ENCODE measurements around the gene SREBF2. TPM values are rescaled to one million over a fixed set of nuclear protein-coding genes. Genes with fewer than 3 reads are reported as not detected.
A peak's percentile ranks its signal among the peaks of the same experiment; 100 is the strongest.

The SREBF2 gene
- total RNA-seq, 2 experiments from 2014 or later: 167 to 312 TPM

- Histone ChIP-seq H3K9me2 (ENCODE audit: insufficient read depth, low read length) (no peaks in the 10 kb centered on the region), H3K9me3 (ENCODE audit: low read length) (no peaks in the 10 kb centered on the region), H2AFZ (ENCODE audit: low read length) (no peak overlapping the region), H3K4me3 (ENCODE audit: low read depth, low read length, poor library complexity, severe bottlenecking) (no peak overlapping the region), H3K79me2 (ENCODE audit: insufficient read depth, low read depth, low read length) (peaks cover 24% of the 10 kb centered on the region), H3K4me2 (ENCODE audit: low read length) (no peak overlapping the region), H4K20me1 (ENCODE audit: insufficient read depth, low read length) (no peaks in the 10 kb centered on the region), H3K36me3 (ENCODE audit: insufficient read depth, low read length) (peaks cover 98% of the 10 kb centered on the region), H3K27ac (ENCODE audit: low read depth, low read length, poor library complexity, severe bottlenecking) (no peak overlapping the region), H3K4me1 (ENCODE audit: insufficient read depth, low read length, poor library complexity, severe bottlenecking) (no peaks in the 10 kb centered on the region)
- DNase-seq (ENCODE audit: low spot score): no peak
- TF ChIP-seq EZH2phosphoT487 (IDR thresholded peaks at IDR 0.05; ENCODE audit: borderline replicate concordance, low read depth, low read length): no peak
- TF ChIP-seq, protein P1, sequence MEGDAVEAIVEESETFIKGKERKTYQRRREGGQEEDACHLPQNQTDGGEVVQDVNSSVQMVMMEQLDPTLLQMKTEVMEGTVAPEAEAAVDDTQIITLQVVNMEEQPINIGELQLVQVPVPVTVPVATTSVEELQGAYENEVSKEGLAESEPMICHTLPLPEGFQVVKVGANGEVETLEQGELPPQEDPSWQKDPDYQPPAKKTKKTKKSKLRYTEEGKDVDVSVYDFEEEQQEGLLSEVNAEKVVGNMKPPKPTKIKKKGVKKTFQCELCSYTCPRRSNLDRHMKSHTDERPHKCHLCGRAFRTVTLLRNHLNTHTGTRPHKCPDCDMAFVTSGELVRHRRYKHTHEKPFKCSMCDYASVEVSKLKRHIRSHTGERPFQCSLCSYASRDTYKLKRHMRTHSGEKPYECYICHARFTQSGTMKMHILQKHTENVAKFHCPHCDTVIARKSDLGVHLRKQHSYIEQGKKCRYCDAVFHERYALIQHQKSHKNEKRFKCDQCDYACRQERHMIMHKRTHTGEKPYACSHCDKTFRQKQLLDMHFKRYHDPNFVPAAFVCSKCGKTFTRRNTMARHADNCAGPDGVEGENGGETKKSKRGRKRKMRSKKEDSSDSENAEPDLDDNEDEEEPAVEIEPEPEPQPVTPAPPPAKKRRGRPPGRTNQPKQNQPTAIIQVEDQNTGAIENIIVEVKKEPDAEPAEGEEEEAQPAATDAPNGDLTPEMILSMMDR (conservative IDR thresholded peaks at IDR 0.05; ENCODE audit: low read length): no peak
- CTCF ChIA-PET (ENCODE audit: unreplicated experiment): no interaction called here
- BruUV-seq (replicated peaks): no TSS peak
- POLR2A ChIA-PET: interaction anchor here (0.7 kb wide), 1 partner anchor 188 kb away, joined by 3 read pairs; no protein-coding TSS in a partner anchor
- intact Hi-C loops (cut with micrococcal nuclease; ENCODE audit: unreplicated experiment): no loop called here
Measured at GRCh38 chr22:41870786-41871185, 37.9 kb downstream of the SREBF2 start.

DNA sequence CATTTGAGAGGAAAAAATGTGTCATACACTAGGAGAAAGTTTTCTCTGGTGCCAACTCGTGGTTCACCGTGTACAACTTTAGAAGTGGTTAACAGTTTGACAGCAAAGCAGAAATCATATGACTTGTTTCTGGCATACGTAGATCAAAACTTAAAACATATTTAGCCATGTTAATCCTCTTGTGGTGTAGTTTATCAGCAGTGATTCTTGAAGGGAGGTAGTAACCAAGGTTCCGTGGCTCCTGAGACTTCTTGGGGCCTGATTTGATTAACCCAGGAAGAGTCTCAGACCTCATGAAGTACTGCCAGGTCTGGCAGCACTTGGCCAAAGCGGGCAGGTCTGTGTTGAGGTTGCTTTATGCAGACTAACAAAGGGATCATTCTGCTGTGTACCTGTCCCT lies 40.5 kb downstream of the SREBF2 start:
- peaks cover 99% of the 10 kb centered on the region for H3K36me3 ChIP-seq (ENCODE audit: insufficient read depth, low read length)

DNA sequence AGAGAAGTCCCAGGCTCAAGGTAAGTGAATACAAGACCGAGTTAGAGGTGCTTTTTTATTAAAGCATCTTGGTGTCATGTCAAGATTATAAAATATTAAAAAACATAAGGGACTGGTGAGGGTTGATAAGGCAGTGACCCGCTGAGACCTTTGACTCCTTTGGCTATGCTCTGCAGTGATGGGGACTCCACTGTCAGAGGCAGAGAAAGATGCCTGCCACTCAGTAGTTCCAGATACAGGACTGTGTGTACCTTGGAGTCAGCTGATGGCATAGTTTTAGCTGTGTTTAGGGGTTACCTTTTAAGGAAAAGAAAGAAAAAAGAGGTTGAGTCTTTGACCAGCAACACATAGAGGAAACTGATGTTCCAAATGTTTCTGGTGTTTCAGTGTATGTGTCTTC lies 41.2 kb downstream of the SREBF2 start:
- H3K9me3 ChIP-seq (ENCODE audit: low read length): no peaks in the 10 kb centered on the region
- no peak overlapping the region for H3K4me2 ChIP-seq (ENCODE audit: low read length)
- no peaks in the 10 kb centered on the region for H3K4me1 ChIP-seq (ENCODE audit: insufficient read depth, low read length, poor library complexity, severe bottlenecking)
- intact Hi-C loops (cut with micrococcal nuclease; ENCODE audit: unreplicated experiment): no loop called here
- BruUV-seq (replicated peaks): no TSS peak
- no peak for DNase-seq (ENCODE audit: low spot score)
- H3K9me2 ChIP-seq (ENCODE audit: insufficient read depth, low read length): no peaks in the 10 kb centered on the region
- ChIA-PET CTCF (ENCODE audit: unreplicated experiment) (no interaction called here), POLR2A (no interaction called here)
- H4K20me1 ChIP-seq (ENCODE audit: insufficient read depth, low read length): no peaks in the 10 kb centered on the region
- no peak overlapping the region for H3K4me3 ChIP-seq (ENCODE audit: low read depth, low read length, poor library complexity, severe bottlenecking)
- H3K79me2 ChIP-seq (ENCODE audit: insufficient read depth, low read depth, low read length): no peaks in the 10 kb centered on the region
- H2AFZ ChIP-seq (ENCODE audit: low read length): no peak overlapping the region
- H3K27ac ChIP-seq (ENCODE audit: low read depth, low read length, poor library complexity, severe bottlenecking): no peak overlapping the region
- peaks cover 99% of the 10 kb centered on the region for H3K36me3 ChIP-seq (ENCODE audit: insufficient read depth, low read length)
- no peak for TF ChIP-seq EZH2phosphoT487 (IDR thresholded peaks at IDR 0.05; ENCODE audit: borderline replicate concordance, low read depth, low read length)
- TF ChIP-seq, protein P1 (conservative IDR thresholded peaks at IDR 0.05; ENCODE audit: low read length): no peak

More for the DNA sequence above, 40.5 kb downstream of the SREBF2 start:
- intact Hi-C loops (cut with micrococcal nuclease; ENCODE audit: unreplicated experiment): no loop called here
- Histone ChIP-seq H2AFZ (ENCODE audit: low read length) (no peak overlapping the region), H4K20me1 (ENCODE audit: insufficient read depth, low read length) (no peaks in the 10 kb centered on the region), H3K4me3 (ENCODE audit: low read depth, low read length, poor library complexity, severe bottlenecking) (no peak overlapping the region), H3K9me3 (ENCODE audit: low read length) (no peaks in the 10 kb centered on the region), H3K27ac (ENCODE audit: low read depth, low read length, poor library complexity, severe bottlenecking) (no peak overlapping the region), H3K4me1 (ENCODE audit: insufficient read depth, low read length, poor library complexity, severe bottlenecking) (no peaks in the 10 kb centered on the region), H3K9me2 (ENCODE audit: insufficient read depth, low read length) (no peaks in the 10 kb centered on the region), H3K79me2 (ENCODE audit: insufficient read depth, low read depth, low read length) (0 out of 2 replicates have a peak, but pooled peaks cover 3% of the 10 kb centered on the region), H3K4me2 (ENCODE audit: low read length) (no peak overlapping the region)
- ChIA-PET CTCF (ENCODE audit: unreplicated experiment) (no interaction called here), POLR2A (no interaction called here)
- TF ChIP-seq EZH2phosphoT487 (IDR thresholded peaks at IDR 0.05; ENCODE audit: borderline replicate concordance, low read depth, low read length): no peak
- DNase-seq (ENCODE audit: low spot score): no peak
- TSS peak; percentile 30 for BruUV-seq (replicated peaks)
